T-helper 1 cell treated with Interleukin-12 subunit alpha and Interleukin-12 subunit beta and Interleukin-4 antibody, amounts not matched to agents 30 μg/mL and 1 μg/mL, for 36 hours (primary cell): ENCODE results near the gene VPS37B.

Experiments
- H3K27ac Mint-ChIP-seq: one replicate; pipeline ENCODE4 v1.8.0; 2021; ENCODE audit warnings: mild to moderate bottlenecking, mixed read lengths
- H3K27me3 Mint-ChIP-seq: one replicate; pipeline ENCODE4 v1.8.0; 2021; ENCODE audit warnings: low read depth, mixed read lengths
- H3K36me3 Mint-ChIP-seq: one replicate; pipeline ENCODE4 v1.8.0; 2021; ENCODE audit warnings: low read depth, mixed read lengths
- H3K4me1 Mint-ChIP-seq: one replicate; pipeline ENCODE4 v1.8.0; 2021; ENCODE audit warnings: low read depth, mixed read lengths
- H3K4me3 Mint-ChIP-seq: one replicate; pipeline ENCODE4 v1.8.0; 2021; ENCODE audit warnings: mild to moderate bottlenecking, moderate library complexity, mixed read lengths
- H3K9me3 Mint-ChIP-seq: one replicate; pipeline ENCODE4 v1.8.0; 2021; ENCODE audit warnings: mixed read lengths

VPS37B gene

DNA sequence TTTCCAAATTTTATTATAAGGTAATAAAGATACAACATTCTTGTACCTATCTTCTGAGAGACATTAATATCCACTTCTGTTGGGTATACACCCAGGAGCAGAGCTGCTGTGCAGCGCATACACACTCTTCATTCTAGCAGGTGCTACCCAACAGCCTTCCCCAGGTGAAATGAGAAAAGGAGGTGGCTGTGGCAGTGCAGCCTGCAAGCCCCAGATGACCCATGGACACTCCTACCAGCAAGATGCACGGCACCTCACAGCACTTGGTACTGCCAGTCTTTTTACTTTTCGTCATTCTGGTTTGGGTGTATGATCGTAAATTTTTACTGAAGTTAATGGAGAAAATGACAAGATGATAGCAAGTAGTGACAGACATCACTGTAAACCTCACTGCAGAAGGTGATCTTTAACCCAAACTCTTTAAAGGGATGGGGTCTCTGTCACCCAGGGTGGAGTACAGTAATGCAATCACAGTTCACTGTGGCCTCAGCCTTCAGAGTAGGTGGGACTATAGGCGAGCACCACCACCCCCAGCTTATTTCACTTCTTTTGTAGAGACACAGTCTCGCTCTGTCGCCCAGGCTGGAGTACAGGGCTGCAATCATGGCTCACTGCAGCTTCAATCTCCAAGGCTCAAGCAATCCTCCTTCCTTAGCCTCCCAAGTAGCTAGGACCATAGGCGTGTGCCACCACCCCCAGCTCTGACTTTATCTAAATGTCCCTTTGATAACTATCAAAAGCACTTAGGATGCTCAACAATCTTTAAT lies 26.5 kb downstream of the VPS37B start:
- Mint-ChIP-seq H3K4me1 (peaks cover 38% of the 10 kb centered on the region), H3K36me3 (peaks cover 50% of the 10 kb centered on the region), H3K4me3 (no peak overlapping the region), H3K9me3 (no peaks in the 10 kb centered on the region), H3K27me3 (no peaks in the 10 kb centered on the region), H3K27ac (no peak overlapping the region)

- no peaks in the 10 kb centered on the region for H3K9me3 Mint-ChIP-seq
- H3K4me1 Mint-ChIP-seq: peaks cover 30% of the 10 kb centered on the region
- no peak overlapping the region for H3K27ac Mint-ChIP-seq
- peaks cover 47% of the 10 kb centered on the region for H3K36me3 Mint-ChIP-seq
- no peaks in the 10 kb centered on the region for H3K27me3 Mint-ChIP-seq
- no peak overlapping the region for H3K4me3 Mint-ChIP-seq
Observed at GRCh38 chr12:122868471-122869177, 27.3 kb downstream of the VPS37B start.

DNA sequence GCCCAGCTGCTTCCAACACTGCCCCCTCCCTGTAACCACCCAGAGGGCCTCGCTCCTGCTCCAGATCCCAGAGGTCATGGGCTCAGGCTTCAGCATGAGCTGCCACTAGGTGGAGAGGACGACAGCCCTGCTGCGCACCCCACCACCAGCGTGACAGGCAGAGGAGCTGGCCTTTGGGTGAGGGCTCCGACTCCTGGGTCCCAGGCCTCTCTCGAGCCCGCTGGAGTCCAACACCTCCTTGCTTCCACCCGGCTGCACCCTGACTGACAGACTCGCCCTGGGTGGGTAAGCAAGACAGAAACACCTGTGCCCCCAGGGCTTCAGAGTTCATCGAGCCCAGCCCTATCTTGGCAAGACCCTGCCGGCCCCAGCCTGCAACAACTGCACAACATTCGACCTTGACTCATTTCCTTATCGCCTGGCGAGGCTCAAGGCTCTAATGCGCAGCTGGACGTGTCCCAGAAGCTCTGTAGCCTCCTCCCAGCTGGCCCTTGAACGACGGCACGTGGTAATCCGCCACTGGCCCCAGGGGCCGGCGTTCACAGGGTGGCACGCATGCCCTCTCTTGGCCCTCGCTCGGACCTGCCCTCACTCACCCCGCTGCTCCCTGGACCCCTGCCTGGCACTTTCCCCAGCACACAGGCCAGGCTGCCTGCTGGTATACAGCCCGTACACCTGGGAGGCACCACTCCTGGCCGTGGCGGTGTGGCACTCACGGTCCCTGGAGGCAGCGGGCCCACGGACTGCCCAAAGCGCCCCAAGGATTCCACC lies 28.0 kb downstream of the VPS37B start:
- H3K27me3 Mint-ChIP-seq: no peaks in the 10 kb centered on the region
- H3K27ac Mint-ChIP-seq: no peak overlapping the region
- H3K9me3 Mint-ChIP-seq: no peaks in the 10 kb centered on the region
- H3K4me3 Mint-ChIP-seq: no peak overlapping the region
- peaks cover 22% of the 10 kb centered on the region for H3K4me1 Mint-ChIP-seq
- H3K36me3 Mint-ChIP-seq: peaks cover 45% of the 10 kb centered on the region

DNA sequence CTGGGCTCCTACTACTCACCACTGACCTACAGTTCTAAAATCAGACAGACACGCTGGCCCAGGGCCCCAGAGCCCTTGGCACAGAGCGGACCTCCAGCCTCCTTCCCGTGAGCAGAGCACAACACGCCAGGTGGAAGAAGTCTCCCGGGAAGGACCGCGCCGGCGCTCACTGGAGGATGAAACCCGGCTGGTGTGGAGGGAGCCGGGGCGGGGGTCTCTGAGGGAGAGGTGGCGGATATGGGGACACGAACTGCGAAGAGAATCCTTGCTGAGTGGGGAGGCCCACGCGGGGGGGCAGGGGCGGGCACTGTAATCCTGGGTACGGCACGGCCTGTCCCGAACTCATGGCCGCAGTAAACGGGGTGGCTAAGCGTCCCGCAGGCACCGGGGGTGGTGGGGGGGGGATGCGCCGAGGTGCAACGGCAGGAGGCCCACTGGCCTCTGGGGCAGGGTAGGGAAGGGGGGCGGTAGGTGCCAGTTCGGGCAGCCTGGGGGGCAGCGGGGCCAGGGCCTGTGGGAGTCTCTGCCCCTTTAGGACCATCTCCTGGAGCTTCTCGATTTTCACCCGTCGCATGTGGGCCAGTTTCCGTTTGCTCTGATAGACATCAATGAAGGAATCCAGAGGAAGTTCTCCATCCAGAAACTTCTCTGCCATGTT lies 28.8 kb downstream of the VPS37B start:
- peaks cover 41% of the 10 kb centered on the region for H3K36me3 Mint-ChIP-seq
- no peaks in the 10 kb centered on the region for H3K27me3 Mint-ChIP-seq
- H3K9me3 Mint-ChIP-seq: no peaks in the 10 kb centered on the region
- H3K4me3 Mint-ChIP-seq: no peak overlapping the region
- no peak overlapping the region for H3K27ac Mint-ChIP-seq
- H3K4me1 Mint-ChIP-seq: peaks cover 15% of the 10 kb centered on the region

DNA sequence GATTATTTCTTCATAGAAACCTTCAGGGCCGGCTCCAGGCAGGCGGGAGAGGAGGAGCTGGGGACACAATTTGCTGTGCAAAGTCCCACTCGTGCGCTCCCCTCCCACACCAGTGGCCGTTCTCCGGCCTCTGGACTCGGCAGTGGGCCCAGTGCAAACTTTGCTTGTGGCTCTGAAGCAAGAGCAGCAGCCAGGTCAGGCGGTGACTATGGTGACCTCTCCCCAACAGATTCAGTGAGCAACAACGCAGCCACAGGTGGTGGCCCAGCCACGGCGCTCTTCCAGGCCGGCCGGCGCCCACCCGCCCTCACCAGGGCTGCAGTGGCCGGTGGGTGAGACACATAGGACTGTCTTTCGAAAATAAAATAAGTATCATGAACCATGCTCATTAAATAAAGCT lies 29.5 kb downstream of the VPS37B start:
- H3K36me3 Mint-ChIP-seq: peaks cover 37% of the 10 kb centered on the region
- no peaks in the 10 kb centered on the region for H3K27me3 Mint-ChIP-seq
- H3K27ac Mint-ChIP-seq: no peak overlapping the region
- H3K4me1 Mint-ChIP-seq: peaks cover 8% of the 10 kb centered on the region
- H3K4me3 Mint-ChIP-seq: no peak overlapping the region
- H3K9me3 Mint-ChIP-seq: no peaks in the 10 kb centered on the region

- peaks cover 2% of the 10 kb centered on the region for H3K4me1 Mint-ChIP-seq
- no peaks in the 10 kb centered on the region for H3K27me3 Mint-ChIP-seq
- no peak overlapping the region for H3K4me3 Mint-ChIP-seq
- peaks cover 34% of the 10 kb centered on the region for H3K36me3 Mint-ChIP-seq
- no peaks in the 10 kb centered on the region for H3K9me3 Mint-ChIP-seq
- H3K27ac Mint-ChIP-seq: no peak overlapping the region
Observed at GRCh38 chr12:122865268-122866231, 30.4 kb downstream of the VPS37B start.

GRCh38 chr12:122864894-122865253 lies 31.1 kb downstream of the VPS37B start:
- Mint-ChIP-seq H3K4me1 (peaks cover 2% of the 10 kb centered on the region), H3K9me3 (no peaks in the 10 kb centered on the region), H3K27me3 (no peaks in the 10 kb centered on the region), H3K4me3 (no peak overlapping the region), H3K27ac (no peak overlapping the region), H3K36me3 (peaks cover 28% of the 10 kb centered on the region)

GRCh38 chr12:122862872-122863701 lies 32.8 kb downstream of the VPS37B start:
- H3K36me3 Mint-ChIP-seq: peaks cover 15% of the 10 kb centered on the region
- no peaks in the 10 kb centered on the region for H3K27me3 Mint-ChIP-seq
- H3K4me1 Mint-ChIP-seq: peaks cover 2% of the 10 kb centered on the region
- no peak overlapping the region for H3K27ac Mint-ChIP-seq
- no peak overlapping the region for H3K4me3 Mint-ChIP-seq
- H3K9me3 Mint-ChIP-seq: no peaks in the 10 kb centered on the region

DNA sequence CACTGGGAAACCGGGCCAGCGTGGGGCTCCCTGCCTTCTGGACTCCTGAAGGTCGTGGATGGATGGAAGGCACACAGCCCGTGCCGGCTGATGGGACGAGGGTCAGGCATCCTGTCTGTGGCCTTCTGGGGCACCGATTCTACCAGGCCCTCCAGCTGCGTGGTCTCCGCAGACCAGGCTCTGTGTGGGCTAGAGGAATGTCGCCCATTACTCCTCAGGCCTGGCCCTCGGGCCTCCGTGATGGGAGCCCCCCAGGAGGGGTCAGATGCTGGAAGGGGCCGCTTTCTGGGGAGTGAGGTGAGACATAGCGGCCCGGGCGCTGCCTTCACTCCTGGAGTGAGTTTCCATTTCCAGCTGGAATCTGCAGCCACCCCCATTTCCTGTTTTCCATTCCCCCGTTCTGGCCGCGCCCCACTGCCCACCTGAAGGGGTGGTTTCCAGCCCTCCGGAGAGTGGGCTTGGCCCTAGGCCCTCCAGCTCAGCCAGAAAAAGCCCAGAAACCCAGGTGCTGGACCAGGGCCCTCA lies 33.8 kb downstream of the VPS37B start:
- H3K4me1 Mint-ChIP-seq: peaks cover 2% of the 10 kb centered on the region
- H3K27ac Mint-ChIP-seq: no peak overlapping the region
- no peaks in the 10 kb centered on the region for H3K9me3 Mint-ChIP-seq
- H3K36me3 Mint-ChIP-seq: peaks cover 12% of the 10 kb centered on the region
- no peaks in the 10 kb centered on the region for H3K27me3 Mint-ChIP-seq
- H3K4me3 Mint-ChIP-seq: no peak overlapping the region

- no peaks in the 10 kb centered on the region for H3K27me3 Mint-ChIP-seq
- no peak overlapping the region for H3K4me3 Mint-ChIP-seq
- H3K9me3 Mint-ChIP-seq: no peaks in the 10 kb centered on the region
- peaks cover 8% of the 10 kb centered on the region for H3K36me3 Mint-ChIP-seq
- H3K4me1 Mint-ChIP-seq: peaks cover 2% of the 10 kb centered on the region
- H3K27ac Mint-ChIP-seq: no peak overlapping the region
Observed at GRCh38 chr12:122861587-122861970, 34.3 kb downstream of the VPS37B start.

DNA sequence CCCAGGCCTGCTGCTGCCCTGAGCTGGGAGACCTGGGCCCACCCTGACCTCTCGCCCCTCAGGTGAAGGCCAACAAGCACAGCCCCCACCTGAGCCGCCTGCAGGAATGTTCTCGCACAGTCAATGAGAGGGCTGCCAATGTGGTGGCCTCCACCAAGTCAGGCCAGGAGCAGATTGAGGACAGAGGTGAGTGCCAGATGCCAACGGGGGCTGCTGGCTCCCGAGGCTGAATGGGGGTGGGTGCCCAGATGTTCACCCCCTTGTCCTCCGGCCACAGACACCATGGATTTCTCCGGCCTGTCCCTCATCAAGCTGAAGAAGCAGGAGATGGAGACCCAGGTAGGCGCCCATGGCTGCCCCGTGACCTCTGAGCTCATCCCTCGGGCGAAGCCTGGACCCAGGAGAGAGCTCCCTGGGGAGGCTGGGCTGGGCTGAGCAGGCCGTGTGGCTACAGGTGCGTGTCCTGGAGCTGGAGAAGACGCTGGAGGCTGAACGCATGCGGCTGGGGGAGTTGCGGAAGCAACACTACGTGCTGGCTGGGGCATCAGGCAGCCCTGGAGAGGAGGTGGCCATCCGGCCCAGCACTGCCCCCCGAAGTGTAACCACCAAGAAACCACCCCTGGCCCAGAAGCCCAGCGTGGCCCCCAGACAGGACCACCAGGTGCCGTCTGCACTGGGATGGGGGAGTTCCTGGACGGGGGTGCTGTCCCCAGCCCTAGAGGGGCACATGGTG lies 34.9 kb downstream of the VPS37B start:
- H3K9me3 Mint-ChIP-seq: no peaks in the 10 kb centered on the region
- no peaks in the 10 kb centered on the region for H3K27me3 Mint-ChIP-seq
- peaks cover 2% of the 10 kb centered on the region for H3K4me1 Mint-ChIP-seq
- peaks cover 8% of the 10 kb centered on the region for H3K36me3 Mint-ChIP-seq
- no peak overlapping the region for H3K4me3 Mint-ChIP-seq
- H3K27ac Mint-ChIP-seq: no peak overlapping the region

DNA sequence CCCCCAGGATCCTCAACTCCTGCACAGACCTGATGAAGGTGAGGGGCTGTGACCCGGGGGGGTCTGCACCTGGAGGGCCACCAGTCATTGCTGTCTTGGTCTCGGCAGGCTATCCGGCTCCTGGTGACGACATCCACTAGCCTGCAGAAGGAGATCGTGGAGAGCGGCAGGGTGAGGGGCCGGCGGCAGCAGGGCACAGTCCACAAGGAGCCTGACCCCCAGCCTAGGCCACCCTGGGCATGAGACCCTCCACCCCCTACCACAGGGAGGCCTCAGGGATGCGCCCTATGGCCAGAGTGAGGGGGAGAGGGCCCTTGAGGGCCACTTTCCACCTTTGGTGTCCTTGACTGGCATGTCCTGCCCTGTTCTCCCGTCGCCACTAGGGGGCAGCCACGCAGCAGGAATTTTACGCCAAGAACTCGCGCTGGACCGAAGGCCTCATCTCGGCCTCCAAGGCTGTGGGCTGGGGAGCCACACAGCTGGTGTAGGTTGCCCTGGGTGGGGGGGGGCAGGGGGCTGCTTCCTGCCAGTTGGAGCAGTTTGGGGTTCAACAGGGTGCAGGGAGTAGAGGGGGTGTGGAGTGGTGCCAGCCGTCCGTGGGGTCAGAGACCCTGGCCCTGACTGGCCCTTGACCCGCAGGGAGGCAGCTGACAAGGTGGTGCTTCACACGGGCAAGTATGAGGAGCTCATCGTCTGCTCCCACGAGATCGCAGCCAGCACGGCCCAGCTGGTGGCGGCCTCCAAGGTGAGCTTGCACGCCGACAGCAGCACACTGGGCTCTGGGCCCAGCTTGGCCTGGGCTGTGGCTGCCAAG lies 35.7 kb downstream of the VPS37B start:
- Mint-ChIP-seq H3K27me3 (no peaks in the 10 kb centered on the region), H3K4me1 (peaks cover 2% of the 10 kb centered on the region), H3K36me3 (peaks cover 5% of the 10 kb centered on the region), H3K4me3 (no peak overlapping the region), H3K9me3 (no peaks in the 10 kb centered on the region), H3K27ac (no peak overlapping the region)
